GM19351 (cell line): ENCODE data around the gene HOXD3.

Experiments used
- ATAC-seq: cut with Tn5 transposase; IDR thresholded peaks from one replicate; pipeline ENCODE4 v1.9.1; 2021; ENCODE audit warnings: mild to moderate bottlenecking, moderate library complexity; ENCODE audit not compliant: unreplicated experiment

The HOXD3 gene

DNA sequence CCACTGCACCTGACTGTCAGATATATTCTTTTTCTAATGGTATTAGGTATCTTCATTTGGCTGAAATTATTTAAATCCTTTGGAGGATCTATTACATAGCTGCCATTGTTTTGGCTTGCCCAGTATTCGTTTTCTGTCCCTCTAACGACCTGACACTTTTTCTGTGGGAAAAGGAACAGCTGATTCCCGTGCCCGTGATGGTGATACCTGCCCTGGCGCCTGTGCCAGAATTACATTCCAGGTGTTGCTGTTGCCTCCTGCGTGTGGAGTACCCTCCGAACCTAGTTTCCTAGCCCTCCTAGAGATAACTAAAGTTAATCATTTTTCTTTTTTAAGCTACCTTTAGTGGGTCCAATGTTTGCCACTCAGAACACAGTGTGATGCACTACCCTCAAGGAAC lies 45.4 kb downstream of the HOXD3 start:
- no peak for ATAC-seq

DNA sequence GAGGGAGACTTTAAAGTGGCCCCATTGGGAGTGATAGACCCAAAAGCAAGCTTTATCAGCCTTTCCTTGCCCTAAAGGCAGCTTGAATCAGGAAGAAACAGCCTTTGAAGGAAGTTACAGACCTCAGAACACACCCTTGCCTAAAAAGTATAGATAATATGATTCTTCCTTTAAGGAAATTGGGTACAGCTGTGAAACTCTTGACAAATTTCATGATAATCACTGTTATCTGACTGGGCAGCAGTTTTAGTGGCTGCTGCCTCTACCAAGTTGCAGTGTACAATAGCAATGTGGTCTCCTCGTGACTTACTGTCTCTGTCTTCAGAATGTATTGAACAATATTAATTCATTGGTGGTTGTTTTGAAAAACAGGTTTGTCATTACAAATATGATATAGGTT lies 48.0 kb downstream of the HOXD3 start:
- ATAC-seq = no peak

DNA sequence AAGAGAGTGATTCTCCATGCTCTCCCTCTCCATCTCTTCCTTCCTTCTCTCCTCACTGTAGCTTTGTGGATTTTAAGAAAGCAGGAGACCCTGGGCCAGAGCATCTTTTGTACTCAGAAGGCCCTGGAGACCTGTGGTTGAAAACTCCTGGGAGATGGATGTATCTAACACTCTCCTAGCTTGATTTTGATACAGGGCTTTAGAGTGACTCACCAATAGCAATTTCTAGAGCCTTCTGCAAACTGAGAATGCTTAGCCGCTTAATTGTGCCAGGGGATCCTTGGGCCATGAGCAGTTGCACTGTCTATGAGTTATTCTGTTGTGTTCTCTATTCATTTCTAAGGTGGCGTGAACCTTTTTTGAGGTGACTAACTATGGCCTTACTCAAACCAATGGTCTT lies 49.0 kb downstream of the HOXD3 start:
- ATAC-seq = no peak

DNA sequence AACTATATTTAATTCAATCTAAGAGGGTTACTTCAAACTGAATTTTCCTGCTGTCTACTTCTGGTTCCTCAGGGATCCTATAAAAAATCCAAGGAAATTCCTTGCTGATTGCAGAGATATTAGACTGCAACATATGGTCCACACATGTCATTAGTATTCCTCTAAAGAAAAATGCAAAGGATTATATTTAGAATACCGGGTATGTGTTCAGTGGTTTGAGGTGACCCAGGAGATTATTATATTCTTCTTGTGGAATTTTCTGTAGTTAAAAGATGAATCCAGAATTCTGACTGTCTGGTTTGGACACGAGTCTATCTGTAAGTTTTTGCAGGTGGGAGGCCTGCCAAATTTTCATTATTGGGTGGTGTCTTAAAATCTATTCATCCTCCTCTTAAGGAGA lies 49.6 kb downstream of the HOXD3 start:
- no peak for ATAC-seq

- no peak for ATAC-seq
These were observed 54.0 kb downstream of the HOXD3 start for GRCh38 chr2:176211110-176211509.

DNA sequence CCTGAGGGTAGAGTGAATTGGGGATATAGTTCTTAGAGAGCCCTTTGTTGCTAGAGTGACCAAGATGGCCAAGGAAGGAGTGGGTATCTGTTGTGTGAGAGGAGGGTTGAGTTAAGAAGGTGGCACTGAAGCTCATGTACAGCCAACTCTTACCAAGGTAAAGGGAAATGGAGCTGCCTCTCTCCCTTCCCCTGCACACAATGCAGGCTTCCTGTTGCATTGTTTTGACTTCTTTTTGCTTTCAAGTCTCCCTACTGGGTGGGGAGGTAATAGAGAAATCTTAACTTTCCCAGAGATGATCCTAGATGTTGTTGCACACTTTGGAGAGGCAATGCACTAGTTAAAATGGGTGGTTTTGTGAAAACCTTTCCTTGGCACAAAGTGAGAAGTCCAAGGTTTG lies 55.2 kb downstream of the HOXD3 start:
- no peak for ATAC-seq

- ATAC-seq = no peak
These were observed 56.3 kb downstream of the HOXD3 start for GRCh38 chr2:176213406-176213805.
